Measurements from ENCODE around the gene SLC16A10.
A peak's percentile ranks its signal among the peaks of the same experiment; 100 is the strongest.

- TF ChIP-seq CTCF (IDR thresholded peaks at IDR 0.05; ENCODE audit: low read depth, low read length) (peak; percentile 27; the same call in 1 of the 2 replicates), EZH2phosphoT487 (IDR thresholded peaks at IDR 0.05; ENCODE audit: low read depth) (no peak)
Observed at GRCh38 chr6:111256646-111257045, 169.3 kb downstream of the SLC16A10 start.
